CD4-positive, alpha-beta T cell treated with Interferon gamma for 1 hour (primary cell): ENCODE measurements around the gene SMYD3.
"Not testable (repeated sequence)": the region's sequence is repeated elsewhere in the genome, so short reads cannot be mapped to it uniquely, and the experiment has no call there.

Experiments used
- DNase-seq: peaks from one replicate; pipeline ENCODE4 v3.0.0-alpha.2; 2020

SMYD3 gene

GRCh38 chr1:245774931-245775330, 732.1 kb downstream of the SMYD3 start:
- not testable (repeated sequence) for DNase-seq

GRCh38 chr1:245774196-245774595, 732.9 kb downstream of the SMYD3 start:
- DNase-seq, result no peak

- no peak for DNase-seq
These were observed 733.7 kb downstream of the SMYD3 start for GRCh38 chr1:245773344-245773743.

GRCh38 chr1:245772739-245773138, 734.3 kb downstream of the SMYD3 start:
- no peak for DNase-seq

GRCh38 chr1:245772325-245772724, 734.8 kb downstream of the SMYD3 start:
- DNase-seq, result no peak

GRCh38 chr1:245771511-245772281, 735.4 kb downstream of the SMYD3 start:
- no peak for DNase-seq

GRCh38 chr1:245770156-245770555, 736.9 kb downstream of the SMYD3 start:
- DNase-seq, result no peak

GRCh38 chr1:245768596-245768995, 738.5 kb downstream of the SMYD3 start:
- DNase-seq, result no peak

- no peak for DNase-seq
These were observed 741.7 kb downstream of the SMYD3 start for GRCh38 chr1:245765230-245766000.

GRCh38 chr1:245763873-245764331, 743.2 kb downstream of the SMYD3 start:
- DNase-seq, result no peak

- DNase-seq, result no peak
These were observed 744.6 kb downstream of the SMYD3 start for GRCh38 chr1:245762396-245762910.

GRCh38 chr1:245760301-245760700, 746.8 kb downstream of the SMYD3 start:
- DNase-seq, result no peak

- no peak for DNase-seq
These were observed 752.6 kb downstream of the SMYD3 start for GRCh38 chr1:245754463-245754961.

- no peak for DNase-seq
These were observed 753.3 kb downstream of the SMYD3 start for GRCh38 chr1:245753807-245754206.

GRCh38 chr1:245752561-245752960, 754.5 kb downstream of the SMYD3 start:
- DNase-seq, result no peak

GRCh38 chr1:245751726-245752470, 755.2 kb downstream of the SMYD3 start:
- no peak for DNase-seq

GRCh38 chr1:245751116-245751515, 756.0 kb downstream of the SMYD3 start:
- DNase-seq, result no peak

GRCh38 chr1:245750261-245750660, 756.8 kb downstream of the SMYD3 start:
- no peak for DNase-seq

GRCh38 chr1:245749053-245749452, 758.0 kb downstream of the SMYD3 start:
- no peak for DNase-seq

- no peak for DNase-seq
These were observed 758.4 kb downstream of the SMYD3 start for GRCh38 chr1:245748646-245749045.

GRCh38 chr1:245748240-245748639, 758.8 kb downstream of the SMYD3 start:
- DNase-seq, result no peak

- no peak for DNase-seq
These were observed 764.2 kb downstream of the SMYD3 start for GRCh38 chr1:245742896-245743295.

GRCh38 chr1:245740336-245740735, 766.7 kb downstream of the SMYD3 start:
- not testable (repeated sequence) for DNase-seq
